MM.1S (cell line): ENCODE data around the gene L3MBTL4.

Experiments used
- DNase-seq: peaks from one replicate; pipeline ENCODE4 v3.0.0-alpha.2; 2015
- H2AFZ ChIP-seq: fragments of 300-600 bp; sonication (generic); 2 replicates; pipeline ENCODE4 v1.6.0; 2016; ENCODE audit warnings: antibody characterized with exemption, low read length
- H3F3A ChIP-seq: fragments of 300-600 bp; sonication (generic); 2 replicates; pipeline ENCODE4 v1.6.1; 2016; ENCODE audit warnings: mild to moderate bottlenecking, antibody characterized with exemption, low read length, moderate library complexity, mixed read lengths; ENCODE audit not compliant: insufficient read depth
- H3K27ac ChIP-seq: fragments of 300-600 bp; sonication (generic); 2 replicates; pipeline ENCODE4 v1.5.1; 2016; ENCODE audit warnings: mild to moderate bottlenecking, low read length
- H3K27me3 ChIP-seq: fragments of 300-600 bp; sonication (generic); replicated peaks from 2 replicates; pipeline ENCODE4 v1.6.0; 2016; ENCODE audit warnings: low read length; ENCODE audit not compliant: insufficient read depth
- H3K36me3 ChIP-seq: fragments of 300-600 bp; sonication (generic); replicated peaks from 2 replicates; pipeline ENCODE4 v1.6.1; 2016; ENCODE audit warnings: mild to moderate bottlenecking, low read length, mixed read lengths; ENCODE audit not compliant: insufficient read depth
- H3K4me1 ChIP-seq: fragments of 300-600 bp; sonication (generic); 2 replicates; pipeline ENCODE4 v1.6.1; 2016; ENCODE audit warnings: low read length, mixed read lengths
- H3K4me2 ChIP-seq: fragments of 300-600 bp; sonication (generic); 2 replicates; pipeline ENCODE4 v1.6.0; 2016; ENCODE audit warnings: low read depth, low read length
- H3K4me3 ChIP-seq: fragments of 300-600 bp; sonication (generic); 2 replicates; pipeline ENCODE4 v1.5.1; 2016; ENCODE audit warnings: low read length, mixed read lengths
- H3K79me2 ChIP-seq: fragments of 300-600 bp; sonication (generic); 2 replicates; pipeline ENCODE4 v1.6.1; 2016; ENCODE audit warnings: mixed run types, low read length, mixed read lengths
- H3K9ac ChIP-seq: fragments of 300-600 bp; sonication (generic); 2 replicates; pipeline ENCODE4 v1.6.1; 2016; ENCODE audit warnings: low read length, mixed read lengths
- H3K9me2 ChIP-seq: fragments of 300-600 bp; sonication (generic); replicated peaks from 2 replicates; pipeline ENCODE4 v1.6.1; 2016; ENCODE audit warnings: mild to moderate bottlenecking, low read length, mixed read lengths; ENCODE audit not compliant: insufficient read depth
- H3K9me3 ChIP-seq: fragments of 300-600 bp; sonication (generic); replicated peaks from 2 replicates; pipeline ENCODE4 v1.6.1; 2016; ENCODE audit warnings: mild to moderate bottlenecking, low read length, mixed read lengths; ENCODE audit not compliant: insufficient read depth
- H4K20me1 ChIP-seq: fragments of 300-600 bp; sonication (generic); 2 replicates; pipeline ENCODE4 v1.6.1; 2016; ENCODE audit warnings: mild to moderate bottlenecking, low read length, moderate library complexity, mixed read lengths; ENCODE audit not compliant: insufficient read depth
- CTCF ChIP-seq: fragments of 300-600 bp; sonication (generic); IDR thresholded peaks from 2 replicates; pipeline ENCODE4 v1.5.1; 2016; ENCODE audit warnings: antibody characterized with exemption, low read length, mixed read lengths
- EZH2 ChIP-seq: fragments of 300-600 bp; sonication (generic); optimal IDR thresholded peaks from 2 replicates; pipeline ENCODE3; 2017; ENCODE audit warnings: low read depth, mild to moderate bottlenecking, antibody characterized with exemption, low read length, mixed read lengths
- EZH2phosphoT487 ChIP-seq: fragments of 300-600 bp; sonication (generic); IDR thresholded peaks from 2 replicates; pipeline ENCODE4 v1.6.1; 2018; ENCODE audit warnings: antibody characterized with exemption, low read length

Gene L3MBTL4

GRCh38 chr18:6004683-6005082 is 410.0 kb downstream of the L3MBTL4 start:
- H3K4me3 ChIP-seq, result no peak overlapping the region
- peak overlapping the region; percentile 18; the same call in 1 of the 2 replicates for H3K4me2 ChIP-seq

DNA sequence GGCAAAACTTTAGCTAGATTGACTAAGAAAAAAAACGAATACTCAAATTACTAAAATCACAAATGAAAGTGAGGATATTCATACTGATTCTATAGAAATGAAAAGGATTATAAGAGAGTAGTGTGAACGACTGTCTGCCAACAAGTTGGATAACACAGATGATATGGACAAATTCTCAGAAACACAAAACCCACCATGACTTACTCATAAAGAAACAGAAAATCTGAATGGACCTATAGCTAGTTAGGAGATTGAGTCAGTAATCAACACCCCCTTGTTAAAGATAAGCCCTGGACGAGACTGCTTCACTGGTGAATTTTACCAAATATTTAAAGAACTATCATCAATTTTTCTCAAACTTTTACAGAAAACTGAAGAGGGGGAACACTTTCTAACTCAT is 410.6 kb downstream of the L3MBTL4 start:
- H3K27ac ChIP-seq, result no peak overlapping the region
- no peak overlapping the region for H3K9ac ChIP-seq
- H3K36me3 ChIP-seq, result no peaks in the 10 kb centered on the region
- H3K9me3 ChIP-seq, result no peaks in the 10 kb centered on the region
- H3F3A ChIP-seq, result peaks cover 9% of the 10 kb centered on the region; the same call in 1 of the 2 replicates
- no peaks in the 10 kb centered on the region for H4K20me1 ChIP-seq
- no peaks in the 10 kb centered on the region for H3K9me2 ChIP-seq
- peaks cover 16% of the 10 kb centered on the region for H3K4me1 ChIP-seq
- no peak overlapping the region for H2AFZ ChIP-seq
- TF ChIP-seq EZH2phosphoT487 (no peak), CTCF (no peak), EZH2 (no peak)
- 0 out of 2 replicates have a peak overlapping the region, but pooled peaks have one; percentile 18 for H3K4me2 ChIP-seq
- no peaks in the 10 kb centered on the region for H3K27me3 ChIP-seq
- no peak for DNase-seq
- H3K4me3 ChIP-seq, result no peak overlapping the region
- H3K79me2 ChIP-seq, result no peaks in the 10 kb centered on the region

More at GRCh38 chr18:6004683-6005082, 410.0 kb downstream of the L3MBTL4 start:
- Histone ChIP-seq H3K9ac (no peak overlapping the region), H2AFZ (no peak overlapping the region), H3K27ac (no peak overlapping the region), H3K27me3 (no peaks in the 10 kb centered on the region), H3K9me2 (no peaks in the 10 kb centered on the region), H3K36me3 (no peaks in the 10 kb centered on the region), H4K20me1 (no peaks in the 10 kb centered on the region), H3K79me2 (no peaks in the 10 kb centered on the region), H3K4me1 (peaks cover 13% of the 10 kb centered on the region), H3K9me3 (no peaks in the 10 kb centered on the region), H3F3A (peaks cover 9% of the 10 kb centered on the region; the same call in 1 of the 2 replicates)
- peak; percentile 82 for DNase-seq
- no peak for TF ChIP-seq EZH2
- TF ChIP-seq EZH2phosphoT487, result no peak
- no peak for TF ChIP-seq CTCF

GRCh38 chr18:6001867-6002266 is 412.8 kb downstream of the L3MBTL4 start:
- TF ChIP-seq EZH2phosphoT487 (no peak), CTCF (no peak), EZH2 (no peak)
- no peaks in the 10 kb centered on the region for H3K9me2 ChIP-seq
- peaks cover 9% of the 10 kb centered on the region; the same call in 1 of the 2 replicates for H3F3A ChIP-seq

More at GRCh38 chr18:6001867-6002266, 412.8 kb downstream of the L3MBTL4 start:
- no peak overlapping the region for H3K9ac ChIP-seq
- no peak overlapping the region for H3K27ac ChIP-seq
- no peak overlapping the region for H3K4me2 ChIP-seq
- H3K27me3 ChIP-seq, result no peaks in the 10 kb centered on the region
- no peaks in the 10 kb centered on the region for H4K20me1 ChIP-seq
- H3K4me3 ChIP-seq, result no peak overlapping the region
- H3K36me3 ChIP-seq, result no peaks in the 10 kb centered on the region
- no peaks in the 10 kb centered on the region for H3K79me2 ChIP-seq
- H3K9me3 ChIP-seq, result no peaks in the 10 kb centered on the region
- DNase-seq, result no peak
- H3K4me1 ChIP-seq, result peaks cover 21% of the 10 kb centered on the region
- no peak overlapping the region for H2AFZ ChIP-seq
